HTERT RPE-1 (cell line): ENCODE results near the gene TNFSF9.
"Not testable (repeated sequence)": the region's sequence is repeated elsewhere in the genome, so short reads cannot be mapped to it uniquely, and the experiment has no call there.

Source experiments
- in situ Hi-C: fragments of 300-500 bp; cut with MboI; formaldehyde crosslinking; loops from 4 replicates; pipeline ENCODE4 v1.14.3; 2020; ENCODE audit warnings: low sequenced_read_pairs

Gene TNFSF9

GRCh38 chr19:6531956-6532243 lies 1.1 kb downstream of the TNFSF9 start:
- in situ Hi-C loops: no loop called here

GRCh38 chr19:6532244-6532999 lies 1.6 kb downstream of the TNFSF9 start:
- in situ Hi-C loops: no loop called here

- in situ Hi-C loops: no loop called here
Observed at GRCh38 chr19:6533000-6533328, 2.1 kb downstream of the TNFSF9 start.

- in situ Hi-C loops: no loop called here
Observed at GRCh38 chr19:6533746-6534418, 3.1 kb downstream of the TNFSF9 start.

GRCh38 chr19:6534451-6535093 lies 3.7 kb downstream of the TNFSF9 start:
- in situ Hi-C loops: no loop called here

GRCh38 chr19:6535558-6536137 lies 4.8 kb downstream of the TNFSF9 start:
- in situ Hi-C loops: no loop called here

- in situ Hi-C loops: no loop called here
Observed at GRCh38 chr19:6539514-6539913, 8.7 kb downstream of the TNFSF9 start.

- in situ Hi-C loops: no loop called here
Observed at GRCh38 chr19:6540918-6541689, 10.3 kb downstream of the TNFSF9 start.

GRCh38 chr19:6543866-6544347 lies 13.1 kb downstream of the TNFSF9 start:
- in situ Hi-C loops: no loop called here

- in situ Hi-C loops: not testable (repeated sequence)
Observed at GRCh38 chr19:6550679-6551078, 19.9 kb downstream of the TNFSF9 start.

GRCh38 chr19:6551091-6551490 lies 20.3 kb downstream of the TNFSF9 start:
- in situ Hi-C loops: no loop called here

GRCh38 chr19:6551607-6552450 lies 21.0 kb downstream of the TNFSF9 start:
- in situ Hi-C loops: no loop called here

- in situ Hi-C loops: no loop called here
Observed at GRCh38 chr19:6556043-6556449, 25.2 kb downstream of the TNFSF9 start.

GRCh38 chr19:6556480-6557195 lies 25.8 kb downstream of the TNFSF9 start:
- in situ Hi-C loops: no loop called here

GRCh38 chr19:6562437-6562836 lies 31.6 kb downstream of the TNFSF9 start:
- in situ Hi-C loops: not testable (repeated sequence)

- in situ Hi-C loops: no loop called here
Observed at GRCh38 chr19:6564393-6564792, 33.6 kb downstream of the TNFSF9 start.

- in situ Hi-C loops: not testable (repeated sequence)
Observed at GRCh38 chr19:6566727-6567126, 35.9 kb downstream of the TNFSF9 start.

- in situ Hi-C loops: no loop called here
Observed at GRCh38 chr19:6568010-6568526, 37.2 kb downstream of the TNFSF9 start.

- in situ Hi-C loops: no loop called here
Observed at GRCh38 chr19:6568816-6569215, 38.0 kb downstream of the TNFSF9 start.
